HG03521 (cell line): Measurements from ENCODE around the gene CAMTA1.
"Not testable (repeated sequence)": the region's sequence is repeated elsewhere in the genome, so short reads cannot be mapped to it uniquely, and the experiment has no call there.

Experiments
- ATAC-seq: cut with Tn5 transposase; IDR thresholded peaks from one replicate; pipeline ENCODE4 v1.9.1; 2021; ENCODE audit warnings: mild to moderate bottlenecking, moderate library complexity; ENCODE audit not compliant: unreplicated experiment

Gene CAMTA1

DNA sequence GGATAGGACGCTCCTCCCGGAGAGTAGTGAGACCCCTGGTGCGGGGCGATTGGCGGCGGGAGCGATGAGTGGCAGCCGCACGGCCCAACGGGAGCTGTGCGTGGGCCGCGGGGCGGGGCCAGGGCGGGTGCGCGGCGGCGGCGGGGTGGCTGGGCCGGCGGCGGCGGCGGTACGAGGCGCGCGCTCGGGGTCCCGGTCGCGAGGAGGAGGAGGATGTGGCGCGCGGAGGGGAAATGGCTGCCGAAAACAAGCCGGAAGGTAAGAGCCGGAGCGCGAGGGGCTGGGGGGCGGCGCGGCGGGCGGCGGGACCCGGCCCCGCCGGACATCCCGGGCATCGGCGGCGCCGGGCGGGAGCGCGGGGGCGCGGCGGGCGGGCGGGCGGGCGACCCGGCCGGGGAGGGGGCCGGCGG, at the start of gene CAMTA1:
TSS of gene CAMTA1 (plus strand) at position 137 of the 410 bp plus-strand sequence. CDS start at position 214, 77 bp downstream.
- peak; percentile 70 for ATAC-seq

GRCh38 chr1:6738987-6739676, 46.1 kb upstream of the CAMTA1 start:
- no peak for ATAC-seq

DNA sequence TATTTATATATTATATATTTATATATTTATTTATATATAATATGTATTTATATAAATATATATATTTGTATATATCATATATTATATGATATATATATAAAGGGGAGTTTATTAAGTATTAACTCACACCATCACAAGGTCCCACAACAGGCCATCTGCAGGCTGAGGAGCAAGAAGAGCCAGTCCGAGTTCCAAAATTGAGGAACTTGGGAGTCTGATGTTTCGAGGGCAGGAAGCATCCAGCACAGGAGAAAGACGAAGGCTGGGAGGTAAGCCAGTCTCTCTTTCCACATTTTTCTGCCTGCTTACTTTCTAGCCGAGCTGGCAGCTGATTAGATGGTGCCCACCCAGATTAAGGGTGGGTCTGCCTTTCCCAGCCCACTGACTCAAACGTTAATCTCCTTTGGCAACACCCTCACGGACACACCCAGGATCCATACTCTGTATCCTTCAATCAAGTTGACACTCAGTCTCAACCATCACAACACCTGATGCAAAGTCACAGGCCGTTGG, 42.5 kb upstream of the CAMTA1 start:
- ATAC-seq = not testable (repeated sequence)

GRCh38 chr1:6743189-6744101, 41.8 kb upstream of the CAMTA1 start:
- ATAC-seq = no peak

- ATAC-seq = no peak
These were observed 40.2 kb upstream of the CAMTA1 start for GRCh38 chr1:6745073-6745472.

DNA sequence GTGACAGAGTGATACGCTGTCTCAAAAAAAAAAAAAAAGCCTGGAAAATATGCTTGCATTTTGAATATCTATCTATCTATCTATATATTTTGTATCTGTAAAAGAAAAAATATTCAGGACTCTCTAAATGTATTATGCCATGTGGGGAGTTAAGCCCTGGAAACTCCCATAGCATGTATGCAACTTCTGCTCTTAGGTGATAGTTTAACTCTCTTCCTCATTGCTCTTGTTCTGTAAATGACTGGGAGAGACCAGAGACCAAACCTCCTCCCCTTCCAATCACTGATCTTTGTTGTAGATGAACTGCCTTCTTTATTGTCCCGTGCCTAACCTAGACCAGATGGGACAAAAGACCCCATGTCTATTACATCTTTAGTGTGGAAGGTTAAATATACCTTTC, 37.6 kb upstream of the CAMTA1 start:
- ATAC-seq = no peak

DNA sequence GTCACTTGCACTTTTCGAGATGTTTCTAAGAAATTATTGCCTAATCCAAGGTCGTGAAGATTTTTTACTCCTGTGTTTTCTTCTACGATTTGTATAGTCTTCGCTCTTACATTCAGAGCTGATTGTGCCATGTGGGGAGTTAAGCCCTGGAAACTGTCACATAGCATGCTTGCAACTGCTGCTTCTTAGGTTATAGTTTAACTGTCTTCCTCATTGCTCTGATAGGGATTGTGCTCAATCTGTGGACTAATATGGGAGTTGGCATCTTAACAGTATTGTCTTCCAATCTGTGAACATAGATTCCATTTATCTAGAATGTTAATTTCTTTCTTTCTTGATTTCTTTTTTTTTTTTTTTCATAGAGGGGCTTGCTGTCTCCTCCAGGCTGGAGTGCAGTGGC, 34.8 kb upstream of the CAMTA1 start:
- ATAC-seq = no peak

GRCh38 chr1:6753320-6754140, 31.7 kb upstream of the CAMTA1 start:
- no peak for ATAC-seq

GRCh38 chr1:6756457-6756856, 28.8 kb upstream of the CAMTA1 start:
- no peak for ATAC-seq

DNA sequence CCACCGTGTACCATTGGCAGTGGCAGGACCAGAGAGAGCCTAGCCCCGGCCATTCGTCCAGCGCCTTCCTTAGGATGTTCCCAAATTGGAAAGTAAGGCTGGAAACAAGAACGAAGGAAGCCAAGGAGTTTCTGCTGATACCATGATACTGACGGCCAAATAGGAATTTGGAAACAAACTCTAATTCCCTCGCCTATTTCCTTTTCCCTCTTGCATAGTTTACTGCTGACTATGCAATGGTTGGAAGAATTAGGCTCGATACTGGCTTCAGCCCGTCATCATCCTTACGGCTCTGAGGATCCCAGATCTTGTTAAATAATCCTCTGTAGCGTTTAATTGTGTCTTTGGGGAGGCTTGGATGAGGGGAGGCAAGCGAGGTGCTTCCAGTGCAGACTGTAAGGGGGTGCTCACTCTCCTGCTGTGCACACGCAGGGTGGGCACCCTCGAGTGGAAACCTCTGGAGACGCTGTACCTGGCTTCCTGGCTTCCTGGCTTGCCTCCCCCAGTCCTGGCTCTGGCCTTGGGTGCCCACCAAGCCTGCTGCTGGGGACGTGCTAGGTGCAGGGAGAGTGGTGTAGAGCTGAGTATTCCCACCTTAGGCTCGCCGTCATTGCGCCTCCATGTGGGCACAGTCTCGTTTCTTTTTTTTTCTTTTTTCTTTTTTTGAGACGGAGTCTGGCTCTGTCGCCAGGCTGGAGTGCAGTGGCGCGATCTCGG, 27.4 kb upstream of the CAMTA1 start:
- ATAC-seq = no peak

DNA sequence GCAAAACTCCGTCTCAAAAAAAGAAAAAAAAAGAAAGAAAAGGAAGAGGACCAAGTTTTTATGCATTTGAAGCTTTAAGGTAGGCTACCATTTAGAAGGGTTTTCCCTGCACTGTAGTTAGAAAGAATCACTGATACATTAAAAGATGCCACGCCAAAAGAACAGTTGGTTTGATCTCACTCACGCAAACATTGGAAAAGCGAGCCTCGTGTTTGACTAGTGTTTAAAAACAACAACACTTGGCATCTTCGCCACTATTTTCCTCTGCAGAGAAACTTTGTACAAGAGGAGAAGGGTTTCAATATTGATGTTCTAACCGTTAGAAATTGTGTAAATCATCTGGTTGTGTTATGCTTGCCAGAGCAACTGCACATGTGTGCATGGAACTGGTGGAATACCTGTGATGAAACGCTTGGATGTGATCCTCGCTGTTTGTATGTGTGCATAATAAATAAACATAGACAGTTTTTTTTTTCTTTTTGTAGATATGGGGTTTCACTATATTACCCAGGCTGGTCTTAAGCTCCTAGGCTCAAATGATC, 24.0 kb upstream of the CAMTA1 start:
- ATAC-seq = no peak

DNA sequence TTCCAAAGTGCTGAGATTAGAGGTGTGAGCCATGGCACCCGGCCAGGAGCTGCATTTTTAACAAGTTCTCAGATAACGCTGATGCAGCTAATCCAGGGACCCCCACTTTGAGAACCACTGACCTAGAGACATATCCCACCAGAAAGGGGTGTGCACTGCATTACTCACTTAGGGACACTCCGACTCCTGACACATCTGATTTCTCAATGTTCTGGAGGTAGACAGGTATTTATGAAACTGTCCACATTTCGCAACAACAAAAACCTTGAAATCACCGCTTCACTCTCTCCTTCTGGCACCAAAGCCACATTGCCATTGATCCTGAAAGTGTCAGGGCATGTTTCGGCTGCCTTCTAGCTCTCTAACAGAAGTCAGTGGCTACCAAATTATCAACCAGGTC, 23.2 kb upstream of the CAMTA1 start:
- no peak for ATAC-seq

GRCh38 chr1:6770751-6771440, 14.4 kb upstream of the CAMTA1 start:
- no peak for ATAC-seq

DNA sequence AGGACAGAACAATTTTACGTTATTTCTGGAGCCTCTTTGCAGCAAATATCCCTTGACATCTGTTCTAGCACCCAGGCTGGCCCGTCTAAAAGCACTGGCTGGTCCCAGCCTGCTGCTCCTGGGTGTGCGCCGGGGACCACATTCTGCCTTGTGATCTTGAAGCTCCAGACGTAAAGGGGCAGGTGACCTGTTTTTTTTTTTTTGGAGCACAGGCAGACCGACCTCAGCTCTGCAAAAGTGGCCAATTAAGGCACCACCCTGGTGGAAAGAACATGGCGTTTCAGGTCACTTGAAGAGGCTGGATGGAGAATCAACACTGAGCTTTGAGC, 13.8 kb upstream of the CAMTA1 start:
- ATAC-seq = no peak

DNA sequence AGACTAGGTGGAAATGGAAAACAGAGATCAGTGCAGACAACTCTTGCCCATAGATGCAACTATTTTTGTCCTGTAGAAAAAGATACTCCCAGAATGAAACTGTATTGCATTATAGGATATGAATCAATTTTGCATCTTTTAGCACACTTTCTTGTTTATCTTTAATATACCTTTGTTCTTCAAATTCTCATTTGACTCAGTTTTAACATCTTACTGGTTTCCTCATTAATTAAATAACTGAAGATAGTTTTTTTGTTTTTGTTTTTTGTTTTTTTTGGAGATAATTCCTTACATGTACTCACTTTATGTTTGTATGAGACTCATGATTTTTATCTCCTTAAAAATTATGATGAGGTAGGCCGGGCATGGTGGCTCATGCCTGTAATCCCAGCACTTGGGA, 10.9 kb upstream of the CAMTA1 start:
- no peak for ATAC-seq

- ATAC-seq = no peak
These were observed 9.8 kb upstream of the CAMTA1 start for GRCh38 chr1:6775261-6776043.

DNA sequence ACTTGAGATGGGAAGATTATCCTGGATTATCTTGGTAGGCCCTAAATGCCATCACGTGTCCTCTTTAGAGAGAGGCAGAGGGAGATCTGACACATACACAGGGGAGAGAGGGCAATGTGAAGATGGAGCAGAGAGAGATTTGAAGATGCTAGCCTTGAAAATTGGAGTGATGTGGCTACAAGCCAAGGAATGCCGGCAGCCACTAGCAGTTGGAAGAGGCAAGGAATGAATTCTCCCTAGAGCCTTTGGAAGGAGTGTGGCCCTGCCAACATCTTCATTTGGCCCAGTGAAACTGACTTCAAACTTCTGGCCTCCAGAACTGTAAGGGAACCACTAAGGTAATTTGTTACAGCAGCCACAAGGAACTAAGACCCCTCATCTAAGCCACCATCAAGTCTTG, 8.9 kb upstream of the CAMTA1 start:
- no peak for ATAC-seq

GRCh38 chr1:6776895-6777294, 8.4 kb upstream of the CAMTA1 start:
- no peak for ATAC-seq

DNA sequence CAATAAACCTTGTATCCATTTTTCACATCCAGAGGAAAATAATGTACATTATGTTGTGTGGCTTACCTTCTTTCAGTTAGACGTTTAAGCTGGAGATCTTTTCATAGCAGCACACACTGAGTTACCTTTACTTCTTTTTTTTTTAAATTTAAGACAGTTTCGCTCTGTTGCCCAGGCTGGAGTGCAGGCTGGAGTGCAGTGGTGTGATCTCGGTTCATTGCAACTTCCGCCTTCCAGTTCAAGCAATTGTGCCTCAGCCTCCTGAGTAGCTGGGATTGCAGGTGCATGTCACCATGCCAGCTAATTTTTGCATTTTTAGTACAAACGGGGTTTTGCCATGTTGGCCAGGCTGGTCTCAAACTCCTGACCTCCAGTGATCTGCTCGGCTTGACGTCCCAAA, 7.4 kb upstream of the CAMTA1 start:
- no peak for ATAC-seq
